ENCODE measurements around the gene HTR3C.

DNA sequence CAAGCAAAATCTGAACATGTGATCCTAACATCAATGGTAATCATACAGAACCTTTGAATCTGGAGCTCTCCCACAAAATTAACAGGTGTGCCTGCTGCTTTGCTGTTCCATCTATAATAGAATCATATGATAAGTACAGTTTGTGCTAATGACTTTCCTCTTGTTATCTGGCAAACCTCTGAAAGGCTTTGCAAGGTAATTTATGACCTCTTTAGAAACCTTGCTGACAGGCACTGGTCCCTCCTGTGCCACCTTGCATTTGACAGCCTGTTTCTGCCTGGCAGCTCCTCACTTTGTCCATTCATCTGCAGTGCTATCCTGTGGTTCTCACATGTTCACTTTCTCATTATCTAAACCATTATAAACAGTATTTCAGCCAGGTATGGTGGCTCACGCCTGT is 10.2 kb upstream of the HTR3C start:
- TF ChIP-seq, protein P1, sequence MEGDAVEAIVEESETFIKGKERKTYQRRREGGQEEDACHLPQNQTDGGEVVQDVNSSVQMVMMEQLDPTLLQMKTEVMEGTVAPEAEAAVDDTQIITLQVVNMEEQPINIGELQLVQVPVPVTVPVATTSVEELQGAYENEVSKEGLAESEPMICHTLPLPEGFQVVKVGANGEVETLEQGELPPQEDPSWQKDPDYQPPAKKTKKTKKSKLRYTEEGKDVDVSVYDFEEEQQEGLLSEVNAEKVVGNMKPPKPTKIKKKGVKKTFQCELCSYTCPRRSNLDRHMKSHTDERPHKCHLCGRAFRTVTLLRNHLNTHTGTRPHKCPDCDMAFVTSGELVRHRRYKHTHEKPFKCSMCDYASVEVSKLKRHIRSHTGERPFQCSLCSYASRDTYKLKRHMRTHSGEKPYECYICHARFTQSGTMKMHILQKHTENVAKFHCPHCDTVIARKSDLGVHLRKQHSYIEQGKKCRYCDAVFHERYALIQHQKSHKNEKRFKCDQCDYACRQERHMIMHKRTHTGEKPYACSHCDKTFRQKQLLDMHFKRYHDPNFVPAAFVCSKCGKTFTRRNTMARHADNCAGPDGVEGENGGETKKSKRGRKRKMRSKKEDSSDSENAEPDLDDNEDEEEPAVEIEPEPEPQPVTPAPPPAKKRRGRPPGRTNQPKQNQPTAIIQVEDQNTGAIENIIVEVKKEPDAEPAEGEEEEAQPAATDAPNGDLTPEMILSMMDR (IDR thresholded peaks at IDR 0.05; ENCODE audit: low read depth, low read length) = no peak
- TF ChIP-seq EZH2phosphoT487 (IDR thresholded peaks at IDR 0.05; ENCODE audit: low read depth) = no peak
